HCT116 (cell line): ENCODE measurements around the gene TAF1B. TPM values are rescaled to one million over a fixed set of nuclear protein-coding genes. Genes with fewer than 3 reads are reported as not detected.

Source experiments
- ATAC-seq: fragments of 200-7000 bp; cut with Tn5 transposase; 2 replicates; pipeline ENCODE4 v1.9.1; 2020; ENCODE audit warnings: mild to moderate bottlenecking, moderate library complexity
- BruUV-seq: library from RNA; stranded (reverse); fragments of 400-500 nt; replicated peaks from 2 replicates; lab custom pipeline; 2021; lab: Mats Ljungman, UMichigan
- CTCF ChIA-PET: fragments of 300-600 bp; sonication (Branson Sonifier 250); formaldehyde crosslinking; loops from one replicate; lab custom pipeline; 2021; ENCODE audit warnings: antibody characterized with exemption; lab: Charles Lee
- POLR2A ChIA-PET: fragments of 300-600, 350-600 bp; sonication (Branson Sonifier 250); formaldehyde crosslinking; loops from one replicate; lab custom pipeline; 2021; ENCODE audit warnings: antibody characterized with exemption; lab: Charles Lee
- RAD21 ChIA-PET, 2 experiments: fragments of 300-600 bp; sonication (Branson Sonifier 250); formaldehyde crosslinking; loops; one replicate each; lab custom pipeline; 2023; ENCODE audit warnings: low total read pairs in 2 of 2; ENCODE audit not compliant: uncharacterized antibody in 2 of 2, unreplicated experiment in 2 of 2, low non-redundant PET in 1 of 2; lab: Charles Lee
- DNase-seq: peaks from one replicate; pipeline ENCODE4 v3.0.0-alpha.2; 2010; ENCODE audit warnings: low read depth, low spot score
- H2AFZ ChIP-seq: fragments of 200-600 bp; shearing (Covaris generic), sonication (generic); 2 replicates; pipeline ENCODE4 v1.6.1; 2017; ENCODE audit warnings: low read depth, mixed run types, mixed read lengths, antibody characterized with exemption, low read length; ENCODE audit not compliant: poor library complexity, severe bottlenecking
- H3K27ac ChIP-seq: 2 replicates; pipeline ENCODE4 v1.5.1; 2012; ENCODE audit warnings: low read depth, low read length
- H3K27me3 ChIP-seq: fragments of 200-600 bp; sonication (generic); 2 replicates; pipeline ENCODE4 v1.6.1; 2016; ENCODE audit warnings: mixed run types, low read length, mixed read lengths; ENCODE audit not compliant: insufficient read depth
- H3K36me3 ChIP-seq, 2 experiments: fragments of 200-500 bp in 1 of 2; fragments of 200-600 bp in 1 of 2; sonication (Bioruptor generic) in 1 of 2; sonication (generic) in 1 of 2; 2 replicates each; pipeline versions ENCODE4 v1.5.1 to v1.6.1; 2014 to 2016; ENCODE audit warnings: low read length in 2 of 2, inconsistent platforms in 1 of 2, mixed read lengths in 1 of 2, mixed run types in 1 of 2; ENCODE audit not compliant: insufficient read depth in 2 of 2, control insufficient read depth in 1 of 2
- H3K4me1 ChIP-seq, 2 experiments: fragments of 200-600 bp in 1 of 2; sonication (generic) in 1 of 2; 2 replicates each; pipeline versions ENCODE4 v1.5.1 to v1.6.1; 2012 to 2017; ENCODE audit warnings: low read length in 2 of 2, inconsistent platforms in 1 of 2, mild to moderate bottlenecking in 1 of 2, mixed read lengths in 1 of 2, mixed run types in 1 of 2, moderate library complexity in 1 of 2; ENCODE audit not compliant: insufficient read depth in 2 of 2, control insufficient read depth in 1 of 2
- H3K4me2 ChIP-seq: fragments of 200-600 bp; sonication (generic); 2 replicates; pipeline ENCODE4 v1.6.1; 2017; ENCODE audit warnings: mixed run types, low read length, mixed read lengths
- H3K4me3 ChIP-seq, 2 experiments: fragments of 200-600 bp in 1 of 2; sonication (generic) in 1 of 2; replicated peaks in 1 of 2; 2 replicates each; pipeline ENCODE4 v1.5.1; 2011 to 2016; ENCODE audit warnings: low read length in 2 of 2, control low read depth in 1 of 2, low read depth in 1 of 2, mild to moderate bottlenecking in 1 of 2, mixed read lengths in 1 of 2, mixed run types in 1 of 2
- H3K79me2 ChIP-seq: fragments of 200-600 bp; sonication (generic); 2 replicates; pipeline ENCODE4 v1.6.1; 2017; ENCODE audit warnings: mild to moderate bottlenecking, mixed run types, low read length, moderate library complexity, mixed read lengths; ENCODE audit not compliant: insufficient read depth
- H3K9ac ChIP-seq: fragments of 200-600 bp; sonication (generic); 2 replicates; pipeline ENCODE4 v1.6.1; 2016; ENCODE audit warnings: low read length, mixed read lengths
- H3K9me2 ChIP-seq: fragments of 200-600 bp; sonication (generic), shearing (Covaris generic); 2 replicates; pipeline ENCODE4 v1.6.1; 2017; ENCODE audit warnings: mixed run types, mild to moderate bottlenecking, moderate library complexity; ENCODE audit not compliant: insufficient read depth
- H3K9me3 ChIP-seq, 2 experiments: fragments of 200-500 bp in 1 of 2; fragments of 200-600 bp in 1 of 2; sonication (Bioruptor generic) in 1 of 2; sonication (generic) in 1 of 2; 2 replicates each; pipeline ENCODE4 v1.6.1; 2014 to 2017; ENCODE audit warnings: low read length in 2 of 2, mixed read lengths in 2 of 2, inconsistent platforms in 1 of 2, low read depth in 1 of 2, mild to moderate bottlenecking in 1 of 2, mixed run types in 1 of 2, moderate library complexity in 1 of 2; ENCODE audit not compliant: control insufficient read depth in 1 of 2, insufficient read depth in 1 of 2
- H4K20me1 ChIP-seq: fragments of 200-600 bp; sonication (generic), shearing (Covaris generic); 2 replicates; pipeline ENCODE4 v1.6.1; 2017; ENCODE audit warnings: mixed run types, mild to moderate bottlenecking, moderate library complexity; ENCODE audit not compliant: insufficient read depth
- CBX3 ChIP-seq: IDR thresholded peaks from 2 replicates; pipeline ENCODE4 v1.6.1; 2012; ENCODE audit warnings: low read depth
- CEBPB ChIP-seq: IDR thresholded peaks from 2 replicates; pipeline ENCODE4 v1.6.1; 2012; ENCODE audit warnings: low read depth
- EZH2 ChIP-seq: fragments of 200-600 bp; sonication (generic); IDR thresholded peaks from 2 replicates; pipeline ENCODE4 v1.6.1; 2017; ENCODE audit warnings: antibody characterized with exemption, mixed run types
- POLR2A ChIP-seq: IDR thresholded peaks from 2 replicates; pipeline ENCODE4 v1.7.0; 2011; ENCODE audit warnings: borderline replicate concordance; ENCODE audit not compliant: insufficient read depth, insufficient read length; ENCODE audit errors: extremely low read depth
- RAD21 ChIP-seq: IDR thresholded peaks from 2 replicates; pipeline ENCODE4 v1.6.1; 2012; ENCODE audit warnings: low read depth, mild to moderate bottlenecking
- SP1 ChIP-seq: IDR thresholded peaks from 2 replicates; pipeline ENCODE4 v1.6.1; 2012; ENCODE audit warnings: low read depth
- intact Hi-C: fragments of 100-400 bp; cut with micrococcal nuclease; formaldehyde crosslinking; loops from 2 replicates; pipeline ENCODE4 v1.10.0; 2022
- total RNA-seq: library from RNA; stranded (reverse); gene quantifications from one replicate; pipeline ENCODE4 v1.2.1, GENCODE V29; 2021; ENCODE audit not compliant: unreplicated experiment
- TF ChIP-seq, protein P1 (sequence below), 3 experiments: fragments of 200-600 bp in 1 of 3; sonication (generic) in 1 of 3; IDR thresholded peaks in 2 of 3; conservative IDR thresholded peaks in 1 of 3; 2 replicates each; pipeline ENCODE4 v1.5.1; 2012 to 2017; ENCODE audit warnings: low read depth in 2 of 3, low read length in 2 of 3, antibody characterized with exemption in 1 of 3, borderline replicate concordance in 1 of 3, control low read depth in 1 of 3, mild to moderate bottlenecking in 1 of 3, mixed read lengths in 1 of 3, mixed run types in 1 of 3, moderate library complexity in 1 of 3; ENCODE audit not compliant: insufficient read depth in 1 of 3

Gene TAF1B
- total RNA-seq, 1 experiment from 2014 or later, result 27.9 TPM

- H4K20me1 ChIP-seq, result no peaks in the 10 kb centered on the region
- no peak for DNase-seq
- no peaks in the 10 kb centered on the region for H3K9me2 ChIP-seq
- peaks cover 2 to 7% of the 10 kb centered on the region in 2 experiments for H3K4me1 ChIP-seq
- BruUV-seq, result no TSS peak
- ChIA-PET POLR2A (no interaction called here), RAD21 (no interaction called here), CTCF (no interaction called here)
- no peaks in the 10 kb centered on the region for H3K27me3 ChIP-seq
- TF ChIP-seq RAD21 (no peak), POLR2A (no peak), CEBPB (no peak), SP1 (no peak), EZH2 (no peak), CBX3 (no peak)
- no peak overlapping the region for H3K4me3 ChIP-seq
- no peaks in the 10 kb centered on the region for H3K79me2 ChIP-seq
- no peak overlapping the region for H3K4me2 ChIP-seq
- H3K9ac ChIP-seq, result no peak overlapping the region
- peaks cover 2 to 6% of the 10 kb centered on the region in 2 experiments; a peak in 1 of 4 replicates for H3K36me3 ChIP-seq
- no peak for ATAC-seq
- no peaks in the 10 kb centered on the region for H3K9me3 ChIP-seq
- H2AFZ ChIP-seq, result no peak overlapping the region
- intact Hi-C loops, result no loop called here
- no peak overlapping the region for H3K27ac ChIP-seq
Measured at GRCh38 chr2:9909106-9909505, 65.8 kb downstream of the TAF1B start.

DNA sequence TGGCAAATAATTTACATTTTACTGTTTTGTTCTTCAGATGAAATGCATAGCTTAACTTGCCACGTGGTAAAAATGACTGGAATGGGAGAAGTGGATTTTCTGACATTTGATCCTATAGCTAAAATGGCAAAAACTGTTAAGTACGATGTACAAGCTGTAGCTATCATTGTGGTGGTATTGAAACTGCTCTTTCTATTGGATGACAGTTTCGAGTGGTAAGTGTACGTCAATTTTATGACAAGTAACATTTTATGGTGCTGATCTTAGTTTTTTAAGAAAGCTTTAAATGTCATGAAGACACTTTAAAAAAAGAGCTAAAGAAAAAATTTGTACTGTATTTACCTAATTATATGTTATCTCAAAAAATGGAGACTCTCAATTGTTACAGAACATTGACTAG lies 67.4 kb downstream of the TAF1B start:
- H4K20me1 ChIP-seq, result no peaks in the 10 kb centered on the region
- H3K4me1 ChIP-seq, result peaks cover 10 to 18% of the 10 kb centered on the region in 2 experiments
- TF ChIP-seq, protein P1, sequence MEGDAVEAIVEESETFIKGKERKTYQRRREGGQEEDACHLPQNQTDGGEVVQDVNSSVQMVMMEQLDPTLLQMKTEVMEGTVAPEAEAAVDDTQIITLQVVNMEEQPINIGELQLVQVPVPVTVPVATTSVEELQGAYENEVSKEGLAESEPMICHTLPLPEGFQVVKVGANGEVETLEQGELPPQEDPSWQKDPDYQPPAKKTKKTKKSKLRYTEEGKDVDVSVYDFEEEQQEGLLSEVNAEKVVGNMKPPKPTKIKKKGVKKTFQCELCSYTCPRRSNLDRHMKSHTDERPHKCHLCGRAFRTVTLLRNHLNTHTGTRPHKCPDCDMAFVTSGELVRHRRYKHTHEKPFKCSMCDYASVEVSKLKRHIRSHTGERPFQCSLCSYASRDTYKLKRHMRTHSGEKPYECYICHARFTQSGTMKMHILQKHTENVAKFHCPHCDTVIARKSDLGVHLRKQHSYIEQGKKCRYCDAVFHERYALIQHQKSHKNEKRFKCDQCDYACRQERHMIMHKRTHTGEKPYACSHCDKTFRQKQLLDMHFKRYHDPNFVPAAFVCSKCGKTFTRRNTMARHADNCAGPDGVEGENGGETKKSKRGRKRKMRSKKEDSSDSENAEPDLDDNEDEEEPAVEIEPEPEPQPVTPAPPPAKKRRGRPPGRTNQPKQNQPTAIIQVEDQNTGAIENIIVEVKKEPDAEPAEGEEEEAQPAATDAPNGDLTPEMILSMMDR (IDR thresholded peaks at IDR 0.05 in 2 of 3, conservative IDR thresholded peaks at IDR 0.05 in 1 of 3; ENCODE audit: borderline replicate concordance in 1 of 3, insufficient read depth in 1 of 3, low read depth in 2 of 3, low read length in 2 of 3), result no peak
- TF ChIP-seq, all 23 proteins: peak for 0
- H3K9me2 ChIP-seq, result no peaks in the 10 kb centered on the region
- no peak overlapping the region for H2AFZ ChIP-seq
- H3K79me2 ChIP-seq, result no peaks in the 10 kb centered on the region
- ATAC-seq (no peak), DNase-seq (no peak)
- ChIA-PET CTCF (interaction anchor here (1.3 kb wide), 1 partner anchor 74 kb away, joined by 4 read pairs; no protein-coding TSS in a partner anchor), POLR2A (no interaction called here), RAD21 (no interaction called here)
- BruUV-seq, result no TSS peak
- H3K27me3 ChIP-seq, result no peaks in the 10 kb centered on the region
- H3K36me3 ChIP-seq, result 0 out of 4 replicates have a peak, but pooled peaks cover 2 to 5% of the 10 kb centered on the region in 2 experiments
- no peak overlapping the region for H3K9ac ChIP-seq
- no peak overlapping the region for H3K4me3 ChIP-seq
- intact Hi-C loops, result no loop called here
- H3K4me2 ChIP-seq, result no peak overlapping the region
- H3K27ac ChIP-seq, result no peak overlapping the region
- no peaks in the 10 kb centered on the region for H3K9me3 ChIP-seq
